ENCODE results near the gene RAB11A.
"Not testable (repeated sequence)": the region's sequence is repeated elsewhere in the genome, so short reads cannot be mapped to it uniquely, and the experiment has no call there.

- not testable (repeated sequence) for TF ChIP-seq CTCF (IDR thresholded peaks at IDR 0.05; ENCODE audit: low read depth, low read length); EZH2phosphoT487 (IDR thresholded peaks at IDR 0.05; ENCODE audit: low read depth)
Observed at GRCh38 chr15:65871886-65872285, 2.6 kb downstream of the RAB11A start.
